OCI-LY7 (cell line): Measurements from ENCODE around the gene KLHL25. TPM values are rescaled to one million over a fixed set of nuclear protein-coding genes. Genes with fewer than 3 reads are reported as not detected.

Experiments
- BruUV-seq: library from RNA; stranded (reverse); fragments of 400-500 nt; replicated peaks from 2 replicates; lab custom pipeline; 2021; lab: Mats Ljungman, UMichigan
- CTCF ChIA-PET: fragments of 300-600 bp; sonication (Branson Sonifier 250); formaldehyde crosslinking; loops from one replicate; lab custom pipeline; 2022; ENCODE audit warnings: antibody characterized with exemption; ENCODE audit not compliant: unreplicated experiment; lab: Charles Lee
- POLR2A ChIA-PET: fragments of 300-600 bp; sonication (Branson Sonifier 250); formaldehyde crosslinking; loops from one replicate; lab custom pipeline; 2022; ENCODE audit warnings: antibody characterized with exemption; lab: Charles Lee
- DNase-seq: peaks from one replicate; pipeline ENCODE4 v3.0.0-alpha.2; 2015; ENCODE audit warnings: low spot score
- H2AFZ ChIP-seq: fragments of 200-600 bp; sonication (generic), shearing (Covaris generic); 2 replicates; pipeline ENCODE4 v1.6.1; 2014; ENCODE audit warnings: mild to moderate bottlenecking, antibody characterized with exemption, low read length, moderate library complexity
- H3K27ac ChIP-seq: fragments of 200-600 bp; sonication (generic); 2 replicates; pipeline ENCODE4 v1.5.1; 2014; ENCODE audit warnings: mixed run types, low read depth, mild to moderate bottlenecking, moderate library complexity, low read length, inconsistent platforms; ENCODE audit not compliant: poor library complexity, severe bottlenecking
- H3K36me3 ChIP-seq: fragments of 200-600 bp; sonication (generic); 2 replicates; pipeline ENCODE4 v1.6.1; 2014; ENCODE audit warnings: mild to moderate bottlenecking, antibody characterized with exemption, low read length, moderate library complexity, mixed read lengths; ENCODE audit not compliant: insufficient read depth
- H3K4me1 ChIP-seq: fragments of 200-600 bp; sonication (generic); 2 replicates; pipeline ENCODE4 v1.5.1; 2014; ENCODE audit warnings: mild to moderate bottlenecking, low read length; ENCODE audit not compliant: insufficient read depth, poor library complexity, severe bottlenecking
- H3K4me2 ChIP-seq: fragments of 200-600 bp; sonication (generic); 2 replicates; pipeline ENCODE4 v1.6.1; 2014; ENCODE audit warnings: mild to moderate bottlenecking, low read length
- H3K4me3 ChIP-seq: fragments of 200-600 bp; sonication (generic); 2 replicates; pipeline ENCODE4 v1.5.1; 2014; ENCODE audit warnings: mild to moderate bottlenecking, low read depth, low read length; ENCODE audit not compliant: poor library complexity, severe bottlenecking
- H3K79me2 ChIP-seq: fragments of 200-600 bp; sonication (generic); 2 replicates; pipeline ENCODE4 v1.6.1; 2016; ENCODE audit warnings: low read depth, mild to moderate bottlenecking, low read length, moderate library complexity, mixed read lengths; ENCODE audit not compliant: insufficient read depth
- H3K9me2 ChIP-seq: fragments of 200-600 bp; sonication (generic); 2 replicates; pipeline ENCODE4 v1.6.1; 2016; ENCODE audit warnings: mild to moderate bottlenecking, low read length, mixed read lengths; ENCODE audit not compliant: insufficient read depth
- H3K9me3 ChIP-seq: fragments of 200-600 bp; sonication (generic); 2 replicates; pipeline ENCODE4 v1.6.1; 2014; ENCODE audit warnings: mild to moderate bottlenecking, mixed run types, low read length, mixed read lengths
- H4K20me1 ChIP-seq: fragments of 200-600 bp; sonication (generic); 2 replicates; pipeline ENCODE4 v1.6.1; 2014; ENCODE audit warnings: mild to moderate bottlenecking, antibody characterized with exemption, low read length, moderate library complexity, mixed read lengths; ENCODE audit not compliant: insufficient read depth
- EZH2phosphoT487 ChIP-seq: fragments of 200-600 bp; sonication (generic); IDR thresholded peaks from 2 replicates; pipeline ENCODE4 v1.6.1; 2018; ENCODE audit warnings: low read depth, borderline replicate concordance, mild to moderate bottlenecking, mixed run types, antibody characterized with exemption, low read length, moderate library complexity, mixed read lengths
- intact Hi-C: fragments of 100-400 bp; cut with micrococcal nuclease; formaldehyde crosslinking; loops from one replicate; pipeline ENCODE4 v1.10.0; 2022; ENCODE audit not compliant: unreplicated experiment
- total RNA-seq, 2 experiments: library from RNA; depleted of rRNA in 1 of 2; stranded (reverse); fragments of >200 nt in 1 of 2; shearing (Covaris generic) in 1 of 2; gene quantifications; 2 replicates each; pipeline ENCODE4 v1.2.3, GENCODE V29; 2014 to 2022
- TF ChIP-seq, protein P1 (sequence below): fragments of 200-600 bp; sonication (generic); conservative IDR thresholded peaks from 2 replicates; pipeline ENCODE4 v1.5.1; 2014; ENCODE audit warnings: mild to moderate bottlenecking, antibody characterized with exemption, low read length, moderate library complexity, mixed read lengths

The KLHL25 gene
- total RNA-seq, 2 experiments from 2014 or later: 5.1 to 7.7 TPM

DNA sequence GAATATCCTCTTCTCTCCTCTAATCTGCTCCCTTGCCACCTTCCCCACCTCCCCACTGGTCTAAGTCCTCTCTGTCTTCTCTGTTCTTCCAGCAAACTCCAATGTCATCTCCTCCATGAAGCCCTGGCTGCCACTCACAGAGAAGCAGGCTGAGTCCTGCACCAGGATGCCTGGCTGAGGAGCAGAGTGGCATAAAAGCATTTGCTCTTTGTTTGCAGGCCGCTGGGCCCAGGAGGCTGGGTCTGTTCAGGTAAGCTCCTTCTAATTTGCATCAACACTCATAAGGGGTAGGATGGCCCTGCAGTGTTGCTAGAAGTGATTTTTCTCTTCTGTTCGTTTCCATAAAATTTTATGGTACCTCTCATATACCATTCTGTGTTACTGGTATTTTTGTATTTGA, 43.2 kb upstream of the KLHL25 start:
- no TSS peak for BruUV-seq
- POLR2A ChIA-PET: no interaction called here
- TF ChIP-seq, protein P1, sequence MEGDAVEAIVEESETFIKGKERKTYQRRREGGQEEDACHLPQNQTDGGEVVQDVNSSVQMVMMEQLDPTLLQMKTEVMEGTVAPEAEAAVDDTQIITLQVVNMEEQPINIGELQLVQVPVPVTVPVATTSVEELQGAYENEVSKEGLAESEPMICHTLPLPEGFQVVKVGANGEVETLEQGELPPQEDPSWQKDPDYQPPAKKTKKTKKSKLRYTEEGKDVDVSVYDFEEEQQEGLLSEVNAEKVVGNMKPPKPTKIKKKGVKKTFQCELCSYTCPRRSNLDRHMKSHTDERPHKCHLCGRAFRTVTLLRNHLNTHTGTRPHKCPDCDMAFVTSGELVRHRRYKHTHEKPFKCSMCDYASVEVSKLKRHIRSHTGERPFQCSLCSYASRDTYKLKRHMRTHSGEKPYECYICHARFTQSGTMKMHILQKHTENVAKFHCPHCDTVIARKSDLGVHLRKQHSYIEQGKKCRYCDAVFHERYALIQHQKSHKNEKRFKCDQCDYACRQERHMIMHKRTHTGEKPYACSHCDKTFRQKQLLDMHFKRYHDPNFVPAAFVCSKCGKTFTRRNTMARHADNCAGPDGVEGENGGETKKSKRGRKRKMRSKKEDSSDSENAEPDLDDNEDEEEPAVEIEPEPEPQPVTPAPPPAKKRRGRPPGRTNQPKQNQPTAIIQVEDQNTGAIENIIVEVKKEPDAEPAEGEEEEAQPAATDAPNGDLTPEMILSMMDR: no peak
- TF ChIP-seq EZH2phosphoT487: no peak
- Histone ChIP-seq H3K9me3 (no peaks in the 10 kb centered on the region), H4K20me1 (no peaks in the 10 kb centered on the region), H3K9me2 (no peaks in the 10 kb centered on the region), H3K4me3 (no peak overlapping the region), H3K4me1 (peaks cover 9% of the 10 kb centered on the region), H3K27ac (no peak overlapping the region), H3K4me2 (no peak overlapping the region), H3K79me2 (no peaks in the 10 kb centered on the region), H3K36me3 (no peaks in the 10 kb centered on the region), H2AFZ (no peak overlapping the region)
- CTCF ChIA-PET: no interaction called here
- DNase-seq: no peak
- intact Hi-C loops: no loop called here

DNA sequence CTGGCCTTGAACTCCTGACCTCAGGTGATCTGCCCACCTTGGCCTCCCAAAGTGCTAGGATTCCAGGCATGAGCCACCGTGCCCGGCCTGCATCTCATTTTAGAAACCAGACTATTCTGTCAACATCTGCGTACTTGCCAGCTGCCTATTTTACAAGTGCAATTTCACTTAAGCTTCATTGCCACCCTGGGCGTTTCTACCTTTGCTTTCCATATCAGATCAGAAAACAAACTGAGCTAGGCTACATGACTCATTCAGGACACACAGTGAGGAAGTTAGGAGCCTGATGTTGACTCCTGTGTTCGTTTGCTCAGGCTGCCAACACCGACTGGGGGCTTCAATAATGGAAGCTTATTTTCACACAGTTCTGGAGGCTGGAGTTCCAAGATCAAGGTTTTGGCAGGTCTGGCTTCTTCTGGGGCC, 42.3 kb upstream of the KLHL25 start:
- H3K9me3 ChIP-seq: no peaks in the 10 kb centered on the region
- no peaks in the 10 kb centered on the region for H3K79me2 ChIP-seq
- no peaks in the 10 kb centered on the region for H3K9me2 ChIP-seq
- POLR2A ChIA-PET: interaction anchor here (0.7 to 1.1 kb wide), 2 partner anchors 85 to 218 kb away, joined by 3 read pairs; no protein-coding TSS in a partner anchor
- CTCF ChIA-PET: no interaction called here
- no TSS peak for BruUV-seq
- TF ChIP-seq EZH2phosphoT487: no peak
- TF ChIP-seq, protein P1: no peak
- H3K4me2 ChIP-seq: no peak overlapping the region
- H3K27ac ChIP-seq: no peak overlapping the region
- H4K20me1 ChIP-seq: no peaks in the 10 kb centered on the region
- intact Hi-C loops: no loop called here
- no peak overlapping the region for H2AFZ ChIP-seq
- no peaks in the 10 kb centered on the region for H3K36me3 ChIP-seq
- DNase-seq: no peak
- H3K4me3 ChIP-seq: no peak overlapping the region
- H3K4me1 ChIP-seq: peaks cover 9% of the 10 kb centered on the region

DNA sequence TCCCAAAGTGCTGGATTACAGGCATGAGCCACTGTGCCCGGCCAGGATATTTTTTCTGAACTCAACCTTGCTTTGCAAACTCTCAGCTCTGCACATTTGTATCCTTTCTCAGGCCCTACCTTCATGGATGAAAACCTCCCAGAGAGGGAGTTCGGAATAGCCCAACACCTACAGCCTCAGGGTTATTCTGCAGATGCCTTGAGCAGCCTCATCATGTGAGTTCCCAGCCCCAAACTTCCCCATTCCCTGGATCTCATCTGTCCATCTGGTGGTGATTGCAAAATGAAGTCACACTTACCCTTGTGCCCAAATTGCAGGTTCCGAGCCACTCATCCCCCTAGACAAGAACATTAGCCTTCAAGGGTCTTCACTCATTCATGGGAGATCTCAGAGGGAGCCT, 39.9 kb upstream of the KLHL25 start:
- no peak overlapping the region for H3K4me2 ChIP-seq
- no peaks in the 10 kb centered on the region for H3K9me3 ChIP-seq
- TF ChIP-seq, protein P1: no peak
- no peak for TF ChIP-seq EZH2phosphoT487
- no peak overlapping the region for H3K27ac ChIP-seq
- no TSS peak for BruUV-seq
- no peaks in the 10 kb centered on the region for H3K4me1 ChIP-seq
- H2AFZ ChIP-seq: no peak overlapping the region
- H3K4me3 ChIP-seq: no peak overlapping the region
- DNase-seq: no peak
- ChIA-PET CTCF (no interaction called here), POLR2A (no interaction called here)
- H3K9me2 ChIP-seq: no peaks in the 10 kb centered on the region
- no peaks in the 10 kb centered on the region for H3K79me2 ChIP-seq
- H3K36me3 ChIP-seq: no peaks in the 10 kb centered on the region
- intact Hi-C loops: no loop called here
- no peaks in the 10 kb centered on the region for H4K20me1 ChIP-seq
